ENCODE results near the gene RPS2.

RPS2 gene

DNA sequence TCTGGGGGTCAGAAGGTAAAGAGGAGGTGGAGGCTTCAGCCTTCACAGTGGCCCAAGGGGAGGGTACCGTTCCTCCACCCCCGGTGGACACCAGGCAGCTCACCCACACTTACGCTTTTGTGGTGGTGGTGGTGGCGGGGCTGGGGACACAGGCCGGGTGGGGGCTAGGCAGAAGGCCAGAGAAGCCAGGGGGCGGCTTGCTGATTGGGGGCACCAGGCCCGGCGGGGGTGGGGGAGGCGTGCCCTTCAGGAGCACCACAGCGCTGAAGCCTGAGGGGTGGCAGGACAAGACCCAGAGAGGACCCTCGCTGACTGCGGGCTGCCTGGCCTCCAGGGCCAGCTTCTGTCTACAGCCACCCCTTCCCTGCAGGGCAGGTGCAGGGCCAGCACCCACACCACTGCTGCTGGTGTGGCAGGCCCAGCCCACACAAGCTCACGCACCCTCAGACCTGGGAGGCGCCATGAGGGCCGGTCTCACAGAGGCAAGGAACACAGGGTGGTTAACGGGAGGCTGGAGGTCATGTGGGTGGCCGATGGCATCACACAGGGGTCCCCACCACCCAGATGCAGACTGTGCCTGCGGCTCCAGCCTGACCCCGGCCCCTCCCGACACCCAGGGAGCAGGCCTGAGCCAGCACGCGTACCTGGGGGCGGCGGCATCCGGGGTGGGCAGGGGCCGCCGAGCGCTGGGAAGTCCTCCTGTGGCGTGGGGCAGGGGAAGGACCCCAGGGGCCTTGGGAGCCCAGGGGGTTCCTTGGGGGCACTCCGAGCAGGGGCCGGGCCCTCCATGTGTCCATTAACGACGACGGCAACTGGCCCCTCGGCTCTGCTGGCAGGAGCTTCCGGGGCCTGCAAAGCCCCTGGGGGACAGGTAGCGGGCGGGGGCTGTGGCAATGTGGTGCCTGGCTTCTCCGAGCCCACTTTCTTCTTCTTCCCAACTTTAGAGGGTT lies 34.5 kb upstream of the RPS2 start:
- no peak for TF ChIP-seq CEBPB (IDR thresholded peaks at IDR 0.05)
- TF ChIP-seq, protein P1, sequence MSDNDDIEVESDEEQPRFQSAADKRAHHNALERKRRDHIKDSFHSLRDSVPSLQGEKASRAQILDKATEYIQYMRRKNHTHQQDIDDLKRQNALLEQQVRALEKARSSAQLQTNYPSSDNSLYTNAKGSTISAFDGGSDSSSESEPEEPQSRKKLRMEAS (IDR thresholded peaks at IDR 0.05): no peak
- TF ChIP-seq NFIC (IDR thresholded peaks at IDR 0.05): no peak
- TF ChIP-seq RAD21 (IDR thresholded peaks at IDR 0.05; ENCODE audit: low read depth): no peak
- TF ChIP-seq FOXM1 (IDR thresholded peaks at IDR 0.05; ENCODE audit: borderline replicate concordance, low read depth): no peak
- no peak for TF ChIP-seq TEAD4 (IDR thresholded peaks at IDR 0.05)
- TF ChIP-seq EP300 (IDR thresholded peaks at IDR 0.05; ENCODE audit: borderline replicate concordance): no peak
- no peak for TF ChIP-seq CREB1 (IDR thresholded peaks at IDR 0.05; ENCODE audit: low read depth)
- TF ChIP-seq ZBTB7A (IDR thresholded peaks at IDR 0.05; ENCODE audit: low read depth): no peak
- no peak for TF ChIP-seq USF1 (IDR thresholded peaks at IDR 0.05)
- TF ChIP-seq YY1 (IDR thresholded peaks at IDR 0.05; ENCODE audit: low read depth): no peak
- no peak for TF ChIP-seq TCF12 (IDR thresholded peaks at IDR 0.05; ENCODE audit: low read depth)
- no peak for TF ChIP-seq REST (IDR thresholded peaks at IDR 0.05; ENCODE audit: low read depth)
- TF ChIP-seq TAF1 (IDR thresholded peaks at IDR 0.05; ENCODE audit: low read depth): no peak
- no peak for TF ChIP-seq EGR1 (IDR thresholded peaks at IDR 0.05)

DNA sequence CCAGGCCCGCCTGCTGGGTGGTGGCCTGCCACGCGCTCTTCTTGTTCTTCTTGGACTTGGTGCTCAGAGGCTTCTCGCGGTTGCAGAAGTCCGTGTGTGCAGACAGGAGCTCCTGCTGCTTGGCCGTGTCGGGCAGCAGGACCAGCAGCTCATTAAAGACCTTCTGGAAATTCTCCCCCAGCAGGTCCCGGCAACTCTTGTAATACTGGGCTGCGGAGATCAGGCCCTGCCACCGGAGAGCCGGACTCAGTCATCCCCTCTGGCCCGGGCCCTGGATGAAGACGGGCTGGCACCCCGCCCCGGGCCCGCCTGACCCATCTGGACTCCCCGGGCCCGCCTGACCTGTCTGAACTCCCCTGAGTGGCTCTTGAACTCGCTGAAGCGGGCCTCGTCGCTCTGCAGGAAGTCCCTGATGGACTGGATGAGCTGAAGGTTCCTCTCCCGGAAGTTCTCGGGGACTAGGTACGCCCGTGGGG lies 33.8 kb upstream of the RPS2 start:
- no peak for TF ChIP-seq TAF1 (IDR thresholded peaks at IDR 0.05; ENCODE audit: low read depth)
- no peak for TF ChIP-seq TCF12 (IDR thresholded peaks at IDR 0.05; ENCODE audit: low read depth)
- no peak for TF ChIP-seq USF1 (IDR thresholded peaks at IDR 0.05)
- no peak for TF ChIP-seq REST (IDR thresholded peaks at IDR 0.05; ENCODE audit: low read depth)
- no peak for TF ChIP-seq CEBPB (IDR thresholded peaks at IDR 0.05)
- no peak for TF ChIP-seq TEAD4 (IDR thresholded peaks at IDR 0.05)

GRCh38 chr16:1997494-1998359 lies 33.1 kb upstream of the RPS2 start:
- no peak for TF ChIP-seq NFIC (IDR thresholded peaks at IDR 0.05)
- TF ChIP-seq EP300 (IDR thresholded peaks at IDR 0.05; ENCODE audit: borderline replicate concordance): no peak

DNA sequence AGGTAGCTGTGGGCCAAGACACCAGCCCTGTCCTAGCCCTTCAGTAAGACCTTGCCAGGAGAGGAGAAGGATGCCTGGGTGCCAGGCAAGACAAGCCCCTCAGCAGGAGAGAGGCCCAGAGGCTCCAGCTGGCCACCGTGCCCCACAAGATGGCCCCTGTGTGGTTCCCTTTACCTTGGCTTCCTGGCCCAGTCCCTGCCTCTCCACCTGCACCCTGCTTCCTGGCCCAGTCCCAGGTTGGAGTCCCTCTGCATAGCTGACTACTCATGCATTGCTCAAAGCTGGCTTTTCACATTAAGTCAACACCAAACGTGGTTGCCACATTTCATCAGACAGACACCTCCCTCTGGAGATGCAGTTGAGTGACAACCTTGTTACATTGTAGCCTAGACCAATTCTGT lies 29.1 kb upstream of the RPS2 start:
- peak; percentile 65 for TF ChIP-seq NFIC (IDR thresholded peaks at IDR 0.05)
- 0 out of 2 replicates have a peak, but pooled peaks have one; percentile 16 for TF ChIP-seq EP300 (IDR thresholded peaks at IDR 0.05; ENCODE audit: borderline replicate concordance)
- no peak for TF ChIP-seq TAF1 (IDR thresholded peaks at IDR 0.05; ENCODE audit: low read depth)
- TF ChIP-seq, protein P1 (IDR thresholded peaks at IDR 0.05): no peak
- no peak for TF ChIP-seq CREB1 (IDR thresholded peaks at IDR 0.05; ENCODE audit: low read depth)
- no peak for TF ChIP-seq ZBTB7A (IDR thresholded peaks at IDR 0.05; ENCODE audit: low read depth)
- 0 out of 2 replicates have a peak, but pooled peaks have one; percentile 30 for TF ChIP-seq TCF12 (IDR thresholded peaks at IDR 0.05; ENCODE audit: low read depth)
- no peak for TF ChIP-seq REST (IDR thresholded peaks at IDR 0.05; ENCODE audit: low read depth)
- peak; percentile 56; the same call in 1 of the 2 replicates for TF ChIP-seq CEBPB (IDR thresholded peaks at IDR 0.05)
- TF ChIP-seq USF1 (IDR thresholded peaks at IDR 0.05): no peak
- TF ChIP-seq TEAD4 (IDR thresholded peaks at IDR 0.05): peak; percentile 69
- TF ChIP-seq EGR1 (IDR thresholded peaks at IDR 0.05): no peak
- no peak for TF ChIP-seq FOXM1 (IDR thresholded peaks at IDR 0.05; ENCODE audit: borderline replicate concordance, low read depth)
- TF ChIP-seq YY1 (IDR thresholded peaks at IDR 0.05; ENCODE audit: low read depth): peak; percentile 74
- no peak for TF ChIP-seq RAD21 (IDR thresholded peaks at IDR 0.05; ENCODE audit: low read depth)
